Stimulated activated CD4-positive, alpha-beta T cell treated with anti-CD3 and anti-CD28 coated beads, Interleukin-4, amount 100 ng/mL, for 24 hours (primary cell): Measurements from ENCODE around the gene PSPC1.
A peak's percentile ranks its signal among the peaks of the same experiment; 100 is the strongest.
"Not testable (repeated sequence)": the region's sequence is repeated elsewhere in the genome, so short reads cannot be mapped to it uniquely, and the experiment has no call there.

Source experiments
- DNase-seq: peaks from one replicate; pipeline ENCODE4 v3.0.0-alpha.2; 2020

Gene PSPC1

DNA sequence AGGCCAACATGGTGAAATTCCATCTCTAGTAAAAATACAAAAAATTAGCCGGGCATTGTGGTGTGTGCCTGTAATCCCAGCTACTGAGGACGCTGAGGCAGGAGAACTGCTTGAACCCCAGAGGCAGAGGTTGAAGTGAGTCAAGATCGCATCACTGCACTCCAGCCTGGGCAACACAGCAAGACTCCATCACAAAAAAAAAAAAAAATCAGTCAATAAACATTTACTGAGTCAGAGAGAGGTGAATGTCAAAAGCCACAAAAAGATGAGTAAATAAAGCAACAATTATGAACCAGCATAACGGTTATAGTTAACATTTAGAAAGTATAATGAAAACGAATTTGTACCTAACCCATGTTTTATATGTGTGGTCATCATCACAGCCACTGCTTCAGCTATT is 23.1 kb downstream of the PSPC1 start:
- no peak for DNase-seq

DNA sequence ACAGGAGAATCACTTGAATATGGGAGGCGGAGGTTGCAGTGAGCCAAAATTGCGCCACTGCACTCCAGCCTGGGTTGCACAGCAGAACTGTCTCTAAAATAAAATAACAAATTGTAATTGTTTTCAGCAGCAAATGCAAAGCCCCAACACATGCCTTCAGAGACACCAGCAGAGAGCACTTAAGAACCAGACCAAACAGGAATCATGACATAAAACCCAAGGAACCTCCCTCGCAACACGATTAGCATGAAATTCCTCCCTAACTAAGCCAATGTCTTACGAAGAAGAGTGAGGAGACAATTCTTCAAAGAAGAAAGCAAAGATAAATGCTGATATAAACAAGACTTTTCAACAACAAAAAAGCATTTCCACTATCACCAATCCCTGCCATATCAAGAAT is 40.1 kb downstream of the PSPC1 start:
- DNase-seq: no peak

DNA sequence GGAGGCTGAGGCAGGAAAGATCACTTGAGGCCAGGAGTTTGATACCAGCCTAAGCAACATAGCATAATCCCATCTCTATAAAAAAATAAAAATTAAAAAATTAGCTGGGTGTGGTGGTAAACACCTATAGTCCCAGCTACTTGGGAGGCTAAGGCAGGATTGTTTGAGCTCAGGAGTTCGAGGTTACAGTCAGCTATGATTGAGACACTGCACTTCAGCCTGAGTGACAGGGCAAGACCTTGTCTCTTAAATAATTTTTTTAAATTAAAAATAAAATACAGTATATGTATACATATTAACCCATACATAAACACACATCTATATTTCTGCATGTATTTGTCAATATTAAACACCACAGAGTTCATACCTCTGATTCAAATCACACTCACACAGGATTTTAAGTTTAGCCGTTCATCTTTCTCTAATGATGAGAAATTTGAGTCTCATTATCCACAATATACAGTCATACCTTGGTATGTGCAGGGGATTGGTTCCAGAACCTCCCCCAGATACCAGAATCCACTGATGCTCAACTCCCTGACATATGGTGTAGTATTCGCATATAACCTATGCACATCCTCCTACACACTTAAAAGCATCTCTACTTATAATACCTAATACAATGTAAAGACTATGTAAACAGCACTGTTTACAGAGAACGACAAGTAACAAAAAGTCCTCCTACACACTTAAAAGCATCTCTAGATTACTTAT is 44.7 kb downstream of the PSPC1 start:
- DNase-seq: no peak

DNA sequence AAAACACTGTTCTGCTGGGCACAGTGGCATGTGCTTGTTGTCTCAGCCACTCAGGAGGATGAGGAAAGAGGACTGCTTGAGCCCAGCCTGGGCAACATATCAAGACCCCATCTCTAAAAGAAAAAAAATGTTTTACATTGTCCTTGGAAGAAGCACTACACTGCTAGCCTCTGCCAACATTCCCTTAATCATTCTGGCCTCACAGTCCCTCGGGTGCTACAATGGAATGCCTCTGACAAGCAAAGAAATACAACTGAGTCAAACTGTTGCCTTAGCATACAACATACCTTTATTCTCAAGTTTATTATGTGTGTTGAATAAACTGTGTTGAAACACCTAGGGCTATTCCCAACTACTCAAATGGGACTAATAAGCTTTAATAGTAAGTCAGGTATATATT is 56.1 kb downstream of the PSPC1 start:
- no peak for DNase-seq

DNA sequence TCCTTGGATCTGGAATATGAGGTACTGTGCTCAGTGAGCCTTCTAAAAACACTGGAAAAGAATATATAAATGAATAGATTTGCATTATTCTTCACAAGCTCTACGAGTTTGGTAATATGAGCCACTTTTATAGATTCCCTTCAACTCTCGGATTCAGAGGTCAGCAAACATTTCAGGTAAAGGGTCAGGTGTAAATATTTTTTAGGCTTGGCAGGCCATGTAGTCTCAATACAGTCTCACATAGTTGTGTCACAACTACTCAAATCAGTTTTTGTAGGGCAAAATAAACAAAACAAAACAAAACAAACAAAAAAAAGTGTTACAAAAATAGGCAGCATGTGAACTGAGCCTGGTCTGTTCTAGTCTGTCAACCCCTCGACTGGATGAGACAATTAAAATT is 57.4 kb downstream of the PSPC1 start:
- no peak for DNase-seq

DNA sequence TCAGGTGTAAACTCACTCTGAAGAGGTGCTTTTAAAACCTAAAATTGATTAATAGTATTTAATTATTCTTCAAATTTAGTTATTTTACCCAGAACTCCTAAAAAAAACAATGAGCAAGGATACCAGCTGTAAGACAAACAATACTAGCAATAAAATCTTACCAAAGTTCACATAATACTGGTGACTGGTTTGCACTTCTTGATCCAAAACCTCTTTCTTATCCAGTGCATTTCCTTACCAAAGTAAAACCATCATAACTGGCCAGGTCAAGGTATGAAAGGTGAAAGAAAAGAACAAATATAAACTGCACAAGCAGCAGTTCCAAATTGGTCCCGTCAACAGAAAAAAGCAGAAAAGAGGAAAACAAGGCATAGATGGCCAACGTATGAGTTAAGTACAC is 62.7 kb downstream of the PSPC1 start:
- DNase-seq: no peak

DNA sequence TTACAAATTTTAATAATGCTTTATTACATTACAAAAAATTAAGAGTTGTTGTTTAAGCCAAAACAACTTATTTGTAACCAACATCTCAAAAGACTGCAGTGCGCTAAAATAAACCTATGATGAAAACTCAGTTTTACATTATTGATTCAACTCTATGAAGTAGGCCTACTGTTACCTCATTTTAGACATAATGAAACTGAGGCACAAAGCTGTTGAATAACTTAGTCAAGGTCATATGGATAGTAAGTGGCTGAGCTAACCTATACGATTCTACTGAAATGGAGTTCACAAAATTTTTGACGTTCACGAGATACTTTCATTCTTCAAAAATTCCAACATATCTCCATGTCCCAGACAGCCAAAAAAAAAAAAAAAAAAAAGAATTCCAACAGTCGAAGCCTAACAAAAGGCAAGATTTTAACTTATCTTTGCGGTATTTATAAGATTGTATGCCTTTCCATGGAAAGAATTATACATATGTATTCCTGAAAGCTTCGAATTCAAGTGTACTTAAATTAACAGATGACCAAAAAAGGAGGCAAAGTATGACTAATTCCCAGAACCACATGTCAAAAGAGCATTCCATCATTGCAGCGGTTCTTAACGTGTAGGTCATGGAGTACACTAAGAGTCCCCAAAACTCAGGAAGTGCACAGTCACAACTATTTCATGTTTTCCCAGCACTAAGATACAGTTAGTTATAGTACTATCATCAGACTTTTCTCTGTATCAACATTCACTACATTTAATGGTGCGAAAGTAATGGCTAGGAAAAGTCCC is 69.4 kb downstream of the PSPC1 start:
- DNase-seq: peak; percentile 9

DNA sequence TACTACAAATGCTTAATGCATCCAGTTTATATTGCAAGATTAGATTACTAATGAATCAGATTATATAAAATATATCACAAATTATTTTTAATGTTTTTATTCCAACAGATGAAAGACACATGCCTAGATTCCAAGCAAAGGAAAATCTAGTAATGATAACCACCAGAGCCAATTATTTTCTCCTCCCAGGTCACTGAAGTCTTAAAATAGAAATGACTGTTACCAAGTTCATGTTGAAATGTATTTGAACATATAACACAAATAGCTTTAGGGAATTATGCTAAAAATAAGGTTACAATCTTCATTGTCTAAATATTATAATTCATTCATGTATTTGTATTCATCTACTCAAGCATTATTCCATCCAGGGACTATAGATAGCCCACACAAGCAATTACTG is 73.0 kb downstream of the PSPC1 start:
- DNase-seq: not testable (repeated sequence)

DNA sequence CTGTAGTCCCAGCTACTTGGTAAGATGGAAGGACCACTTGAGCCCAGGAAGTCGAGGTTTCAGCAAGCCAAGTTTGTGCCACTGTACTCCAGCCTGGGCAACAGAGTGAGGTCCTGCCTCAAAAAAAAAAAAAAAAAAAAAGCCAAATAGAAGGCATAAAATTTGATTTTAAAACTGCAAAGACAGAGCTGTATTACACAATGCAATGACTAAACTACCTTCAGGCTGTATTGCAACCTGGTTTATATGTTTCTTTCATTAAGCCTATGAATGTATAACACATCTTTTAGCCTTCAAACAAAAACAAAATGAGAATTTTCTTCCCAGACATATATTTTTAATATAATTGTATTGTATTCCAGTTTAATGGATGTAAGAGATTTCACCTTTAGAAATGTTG is 73.7 kb downstream of the PSPC1 start:
- not testable (repeated sequence) for DNase-seq

DNA sequence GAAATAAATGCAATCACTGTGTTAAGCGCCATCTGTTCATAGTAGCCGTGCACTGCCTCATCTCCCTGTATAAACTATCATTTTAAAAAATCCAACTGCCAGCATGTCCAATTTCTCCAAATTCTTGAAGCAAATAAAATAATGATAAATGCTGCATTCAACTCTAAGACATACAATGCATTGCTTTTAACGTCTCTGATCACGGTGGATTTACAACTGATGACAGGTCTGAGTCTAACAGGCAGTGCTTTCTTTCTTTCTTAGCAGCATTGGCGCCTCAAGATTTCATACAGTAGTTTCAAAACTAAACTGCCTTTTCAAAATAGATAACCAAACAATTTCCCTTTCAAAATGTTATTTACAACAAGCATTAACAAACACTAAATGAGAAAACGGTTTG is 78.5 kb downstream of the PSPC1 start:
- not testable (repeated sequence) for DNase-seq

DNA sequence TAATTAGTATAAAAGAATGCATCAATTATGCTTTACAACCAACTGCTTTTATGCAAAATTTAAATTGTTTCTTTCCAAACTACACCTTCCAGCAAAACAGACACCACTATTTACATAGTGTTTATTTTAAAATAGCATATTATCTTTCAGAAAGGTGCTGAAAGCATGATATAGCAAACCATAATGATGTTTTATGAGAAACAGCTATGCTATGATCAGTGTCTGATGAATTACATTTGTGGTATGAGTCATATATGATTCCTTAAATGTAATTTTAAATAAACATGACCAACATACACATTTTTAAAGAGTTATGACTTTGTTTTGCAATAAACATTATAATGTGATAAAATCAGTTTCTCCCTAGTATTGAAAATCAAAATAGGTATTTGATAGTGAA is 81.1 kb downstream of the PSPC1 start:
- not testable (repeated sequence) for DNase-seq

DNA sequence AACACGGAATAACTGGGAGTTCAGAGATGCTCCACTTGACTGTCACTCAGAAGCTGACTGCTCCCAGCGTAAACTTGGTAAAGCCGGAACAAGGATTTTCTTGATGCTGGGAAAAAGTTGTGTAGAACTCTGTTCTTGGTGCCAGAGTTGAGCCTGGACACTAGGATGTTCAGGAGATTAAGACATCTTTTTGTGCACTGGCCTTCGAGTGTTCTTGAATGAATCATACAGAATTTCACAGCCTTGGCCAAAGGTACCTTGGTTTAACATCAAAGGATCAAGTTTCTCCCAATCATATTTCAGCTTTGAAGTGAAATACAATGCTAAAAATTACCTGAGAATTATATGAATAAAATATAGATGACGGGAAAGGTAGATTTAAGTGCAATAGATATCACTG is 81.8 kb downstream of the PSPC1 start:
- not testable (repeated sequence) for DNase-seq

DNA sequence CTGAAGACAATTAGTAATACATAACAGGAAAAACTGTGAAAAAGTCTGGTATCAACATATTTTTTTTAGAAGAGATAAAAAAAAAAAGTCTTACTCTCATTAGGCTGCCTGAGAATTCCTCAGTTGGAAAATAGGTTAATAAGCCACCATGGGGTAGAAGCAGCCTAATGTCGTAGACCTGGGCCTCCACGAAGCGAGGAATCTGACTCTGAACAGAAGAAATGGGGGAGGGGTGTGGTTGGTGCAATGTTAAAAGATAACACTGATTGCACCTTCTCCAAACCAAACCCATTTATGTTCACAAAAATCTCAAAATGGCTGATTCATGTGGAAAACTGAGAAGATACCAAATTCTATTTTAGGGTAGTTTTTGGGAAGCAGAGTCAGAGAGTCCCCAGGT is 86.9 kb downstream of the PSPC1 start:
- no peak for DNase-seq

DNA sequence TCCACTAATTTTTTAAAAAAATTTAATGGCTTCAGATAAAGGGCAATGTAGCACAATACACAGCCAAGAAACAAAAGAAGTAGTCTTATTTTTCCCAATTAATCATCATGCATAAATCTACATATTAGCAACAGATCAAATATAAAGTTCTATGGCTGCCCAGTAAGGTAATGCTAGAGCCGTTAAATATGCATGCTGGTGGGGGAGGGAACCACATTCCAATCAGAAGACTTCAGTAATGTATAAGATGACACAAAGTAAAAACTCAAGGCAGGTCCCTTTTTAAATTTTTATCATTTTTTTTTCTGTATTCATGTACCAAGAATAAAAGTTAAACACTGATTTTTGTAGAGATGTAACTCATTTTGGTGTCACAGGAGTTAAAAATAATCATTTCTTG is 87.3 kb downstream of the PSPC1 start:
- DNase-seq: no peak

DNA sequence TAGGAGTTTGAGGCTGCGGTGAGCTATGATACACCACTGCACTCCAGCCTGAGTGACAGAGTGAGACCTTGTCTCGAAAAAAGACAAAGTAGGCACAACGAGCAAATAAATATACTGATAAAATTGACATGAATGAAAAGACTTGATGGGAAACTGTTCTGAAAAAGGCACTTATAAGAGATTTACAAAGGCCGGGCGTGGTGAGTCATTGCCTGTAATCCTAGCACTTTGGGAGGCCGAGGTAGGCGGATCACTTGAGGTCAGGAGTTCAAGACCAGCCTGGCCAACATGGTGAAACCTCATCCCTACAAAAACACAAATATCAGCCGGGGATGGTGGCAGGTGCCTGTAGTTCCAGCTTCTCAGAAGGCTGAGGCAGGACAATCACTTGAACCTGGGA is 91.3 kb downstream of the PSPC1 start:
- DNase-seq: not testable (repeated sequence)

DNA sequence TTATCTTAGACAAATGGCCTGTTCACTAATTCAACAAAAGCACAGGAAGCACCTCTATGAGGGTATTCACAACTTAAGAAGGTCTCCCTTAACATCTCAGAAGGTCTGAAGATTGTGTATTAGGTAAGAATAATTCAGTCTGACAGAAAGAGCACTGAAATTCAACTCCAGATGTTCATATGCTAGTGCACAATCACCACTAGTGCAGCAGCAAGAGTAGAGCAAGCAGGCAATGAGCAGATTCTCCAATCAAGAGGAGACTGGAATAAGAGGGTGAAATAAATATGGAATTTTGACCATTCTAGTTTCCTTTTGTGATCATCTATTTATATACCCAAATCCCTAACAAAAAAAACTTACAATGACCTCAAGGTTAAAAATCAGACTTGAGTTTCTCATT is 97.3 kb downstream of the PSPC1 start:
- no peak for DNase-seq

DNA sequence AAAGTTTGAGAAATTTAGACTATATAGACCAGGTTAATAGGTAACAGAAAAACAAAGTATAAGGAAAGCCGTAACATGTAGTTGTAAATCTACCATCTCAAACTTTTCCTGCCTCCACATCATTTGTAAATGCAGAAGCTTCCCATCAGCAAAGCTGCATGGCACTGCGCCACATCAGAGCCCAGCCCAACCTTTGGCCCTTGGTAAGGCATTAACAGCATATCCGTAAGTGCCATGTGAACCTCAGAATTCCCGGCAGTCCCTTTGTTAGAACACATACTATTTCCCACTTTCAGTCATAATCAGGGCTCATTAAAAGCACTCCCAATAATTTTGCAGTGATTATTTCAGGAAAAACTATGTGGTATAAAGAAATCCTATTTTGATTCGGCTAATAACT is 97.7 kb downstream of the PSPC1 start:
- no peak for DNase-seq

DNA sequence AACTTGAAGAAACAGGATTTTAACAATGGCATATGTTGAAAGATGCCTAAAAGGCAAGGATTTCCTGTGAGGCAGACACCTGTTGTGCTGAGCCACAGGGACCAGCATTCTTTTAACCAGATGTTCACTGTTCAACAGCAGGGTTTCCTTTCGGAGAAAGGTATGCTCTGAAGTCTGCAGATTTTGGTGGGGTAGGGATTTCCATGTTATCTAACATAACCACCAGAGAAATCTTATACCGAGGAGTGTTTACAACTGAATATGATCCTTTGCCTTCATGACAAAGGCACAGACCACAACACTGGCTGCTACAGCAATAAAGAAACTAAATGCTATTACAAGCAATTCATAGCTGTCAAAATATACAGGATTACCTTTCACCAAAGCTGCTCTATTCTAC is 101.2 kb downstream of the PSPC1 start:
- no peak for DNase-seq

DNA sequence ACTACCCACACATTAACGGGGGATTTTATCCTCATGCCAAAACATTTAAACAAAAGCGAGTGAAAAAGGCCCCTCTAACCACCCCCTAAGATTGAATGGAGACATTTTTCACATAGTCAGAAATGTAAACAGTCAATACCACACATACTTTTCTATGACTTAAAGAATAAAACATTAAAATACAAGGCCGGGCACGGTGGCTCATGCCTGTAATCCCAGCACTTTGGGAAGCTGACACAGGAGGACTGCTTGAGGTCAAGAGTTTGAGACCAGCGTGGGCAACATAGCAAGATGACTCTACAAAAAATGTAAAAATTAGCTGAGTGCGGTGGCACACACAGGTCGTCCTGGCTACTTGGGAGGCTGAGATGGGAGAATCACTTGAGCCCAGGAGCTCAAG is 102.0 kb downstream of the PSPC1 start:
- DNase-seq: no peak

DNA sequence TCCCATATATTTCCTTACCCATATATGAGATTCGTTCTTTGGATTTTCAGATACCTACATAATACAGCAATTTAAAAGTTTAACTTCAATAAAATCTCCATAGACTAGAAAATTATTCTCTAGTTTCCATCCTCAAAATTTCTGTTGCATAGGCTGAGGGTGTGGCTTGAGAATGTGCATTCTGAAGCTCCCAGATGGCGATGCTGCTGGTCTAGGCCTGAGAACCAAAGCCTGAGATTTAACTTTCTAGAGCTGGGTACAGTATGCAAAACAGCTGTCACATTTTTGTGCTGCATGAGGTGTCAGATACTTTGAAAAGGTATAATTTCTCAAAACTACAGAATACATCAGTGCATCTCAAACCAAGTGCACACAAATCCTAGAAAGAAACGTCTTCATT is 106.6 kb downstream of the PSPC1 start:
- no peak for DNase-seq

DNA sequence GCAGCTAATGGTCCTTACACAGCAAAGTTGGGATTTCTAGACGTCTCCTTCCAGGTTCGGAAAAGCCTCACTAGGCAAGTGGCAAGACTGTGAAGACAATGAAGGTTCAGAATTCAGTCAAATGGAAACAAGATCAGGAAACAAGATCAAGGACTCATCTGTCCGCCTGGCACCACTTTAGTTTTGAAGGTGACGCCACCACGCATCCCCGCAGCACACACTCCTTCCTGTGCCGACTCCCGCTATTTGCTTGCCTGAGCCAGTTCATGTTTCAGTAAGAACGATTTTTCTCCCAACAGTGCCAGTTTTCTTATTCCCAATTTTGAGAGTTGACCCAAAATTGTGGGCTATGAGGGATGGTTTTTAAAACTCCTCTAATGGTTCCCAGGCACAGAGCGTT is 107.8 kb downstream of the PSPC1 start:
- no peak for DNase-seq

DNA sequence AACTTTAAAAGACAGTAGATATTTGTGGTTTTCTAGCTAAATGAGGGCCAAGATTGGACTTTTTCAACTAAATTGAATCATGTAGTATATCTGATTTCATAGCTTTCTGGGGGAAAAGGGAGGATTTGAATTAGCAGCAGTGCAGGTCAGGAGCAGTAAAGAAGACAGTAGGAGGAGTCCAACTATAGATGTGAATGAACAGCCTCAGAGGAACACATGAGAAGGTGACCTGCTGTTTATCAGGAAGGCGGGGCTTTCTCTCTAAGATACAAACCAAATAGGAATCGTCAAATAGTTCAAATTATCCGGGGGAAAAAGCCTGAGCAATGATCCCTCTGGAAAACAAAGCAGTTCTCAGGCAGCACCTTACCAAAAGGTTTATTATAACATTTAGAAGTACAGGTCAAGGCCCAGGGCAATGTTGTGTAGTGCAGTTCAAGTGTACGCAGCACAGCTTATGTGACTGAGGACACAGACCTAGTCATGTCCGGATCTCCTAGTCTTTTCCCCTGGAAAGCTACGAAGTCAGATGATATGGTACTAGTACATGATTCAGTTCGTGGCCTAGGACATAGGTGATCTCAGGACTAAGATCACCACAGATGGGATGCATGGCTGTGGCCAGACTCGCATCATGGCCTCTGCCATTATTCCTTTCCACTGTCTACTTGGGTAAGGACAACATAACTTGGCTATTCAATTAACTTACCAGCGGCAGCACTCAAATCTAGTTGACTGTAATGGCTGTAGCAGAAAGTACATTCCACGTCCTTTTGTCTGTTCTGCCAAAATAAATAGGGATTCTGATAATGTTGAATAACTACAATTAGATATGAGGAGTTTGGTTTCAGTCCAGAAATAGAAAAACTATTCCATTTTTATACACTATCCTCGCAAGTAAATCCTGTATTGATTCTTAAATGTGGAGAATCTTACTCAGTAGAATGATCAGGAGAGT is 109.0 kb downstream of the PSPC1 start:
- DNase-seq: no peak

DNA sequence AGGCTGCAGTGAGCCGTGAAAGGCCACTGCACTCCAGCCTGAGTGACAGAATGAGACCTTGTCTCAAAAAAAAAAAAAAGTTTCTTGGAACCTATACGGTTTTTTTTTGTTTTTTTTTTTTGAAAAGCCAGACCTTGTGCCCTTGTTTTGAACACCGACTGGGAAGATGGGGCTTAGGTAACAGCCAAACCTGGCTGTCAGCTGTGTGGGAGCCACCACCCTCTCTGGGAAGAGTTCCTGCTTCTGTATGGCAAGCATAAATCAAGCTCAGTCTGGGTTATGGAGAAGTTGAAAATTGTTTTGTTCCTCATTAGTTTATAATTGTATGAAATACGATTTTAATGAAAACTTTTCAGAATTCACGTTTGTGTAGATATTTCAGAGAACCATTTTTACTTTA is 109.8 kb downstream of the PSPC1 start:
- no peak for DNase-seq

DNA sequence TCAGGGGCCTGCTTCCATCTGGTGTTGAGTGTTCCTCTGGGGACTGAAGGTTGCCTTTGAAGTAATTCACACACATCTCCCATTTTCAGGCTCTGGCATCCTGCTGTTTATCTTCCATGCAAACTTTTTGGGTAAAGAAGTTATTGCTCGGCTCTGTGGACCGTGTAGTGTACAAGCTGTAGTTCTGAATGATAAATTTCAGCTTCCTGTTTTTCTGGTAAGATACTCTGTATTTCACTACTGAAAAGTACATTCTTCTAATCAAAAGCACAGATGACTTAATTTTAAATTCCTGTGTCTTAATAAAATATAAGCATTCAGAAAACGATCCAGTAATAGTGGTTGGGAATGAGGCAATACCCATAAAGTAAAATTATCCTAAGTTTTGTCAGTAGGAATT is 112.6 kb downstream of the PSPC1 start:
- DNase-seq: no peak
